ENCODE measurements around the gene EXPH5.

EXPH5 gene

DNA sequence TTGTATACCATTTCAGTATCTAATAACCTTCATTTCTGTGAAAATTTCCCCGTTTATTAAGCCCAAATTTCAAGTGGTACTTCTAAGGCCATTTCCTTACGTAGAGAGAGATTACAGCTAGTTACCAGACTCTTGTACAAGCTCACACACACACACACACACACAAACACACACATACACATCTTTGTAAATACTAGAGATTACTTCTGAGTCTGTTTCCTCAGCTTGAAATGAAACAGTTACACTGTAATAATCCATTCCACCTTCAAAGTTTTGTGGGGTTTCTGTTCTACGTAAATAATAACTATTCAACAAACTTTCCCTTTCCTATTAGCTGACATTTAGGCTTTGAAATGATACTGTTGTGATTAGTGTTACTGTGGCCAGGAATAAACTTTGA, 101.6 kb downstream of the EXPH5 start:
- no peaks in the 10 kb centered on the region for H3K9me3 ChIP-seq (ENCODE audit: control insufficient read depth, insufficient read depth, low read depth, low read length)
- no peaks in the 10 kb centered on the region for H3K4me1 ChIP-seq (ENCODE audit: control insufficient read depth, insufficient read depth, low read length)
- H3K4me3 ChIP-seq (ENCODE audit: low read depth, low read length) = no peak overlapping the region
- H3K36me3 ChIP-seq (ENCODE audit: control insufficient read depth in 2 of 2, insufficient read depth in 1 of 2, low read length in 2 of 2) = peaks cover 9 to 43% of the 10 kb centered on the region in 2 experiments; a peak in 2 of 3 replicates
- no peak overlapping the region for H3K27ac ChIP-seq (ENCODE audit: extremely low read depth, low read depth, low read length)
- CTCF ChIA-PET = no interaction called here
- TF ChIP-seq, protein P1, sequence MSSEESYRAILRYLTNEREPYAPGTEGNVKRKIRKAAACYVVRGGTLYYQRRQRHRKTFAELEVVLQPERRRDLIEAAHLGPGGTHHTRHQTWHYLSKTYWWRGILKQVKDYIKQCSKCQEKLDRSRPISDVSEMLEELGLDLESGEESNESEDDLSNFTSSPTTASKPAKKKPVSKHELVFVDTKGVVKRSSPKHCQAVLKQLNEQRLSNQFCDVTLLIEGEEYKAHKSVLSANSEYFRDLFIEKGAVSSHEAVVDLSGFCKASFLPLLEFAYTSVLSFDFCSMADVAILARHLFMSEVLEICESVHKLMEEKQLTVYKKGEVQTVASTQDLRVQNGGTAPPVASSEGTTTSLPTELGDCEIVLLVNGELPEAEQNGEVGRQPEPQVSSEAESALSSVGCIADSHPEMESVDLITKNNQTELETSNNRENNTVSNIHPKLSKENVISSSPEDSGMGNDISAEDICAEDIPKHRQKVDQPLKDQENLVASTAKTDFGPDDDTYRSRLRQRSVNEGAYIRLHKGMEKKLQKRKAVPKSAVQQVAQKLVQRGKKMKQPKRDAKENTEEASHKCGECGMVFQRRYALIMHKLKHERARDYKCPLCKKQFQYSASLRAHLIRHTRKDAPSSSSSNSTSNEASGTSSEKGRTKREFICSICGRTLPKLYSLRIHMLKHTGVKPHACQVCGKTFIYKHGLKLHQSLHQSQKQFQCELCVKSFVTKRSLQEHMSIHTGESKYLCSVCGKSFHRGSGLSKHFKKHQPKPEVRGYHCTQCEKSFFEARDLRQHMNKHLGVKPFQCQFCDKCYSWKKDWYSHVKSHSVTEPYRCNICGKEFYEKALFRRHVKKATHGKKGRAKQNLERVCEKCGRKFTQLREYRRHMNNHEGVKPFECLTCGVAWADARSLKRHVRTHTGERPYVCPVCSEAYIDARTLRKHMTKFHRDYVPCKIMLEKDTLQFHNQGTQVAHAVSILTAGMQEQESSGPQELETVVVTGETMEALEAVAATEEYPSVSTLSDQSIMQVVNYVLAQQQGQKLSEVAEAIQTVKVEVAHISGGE (tag by site-specific recombination; conservative IDR thresholded peaks at IDR 0.05; ENCODE audit: low read depth) = no peak
- TF ChIP-seq PRDM1 (tag by site-specific recombination; IDR thresholded peaks at IDR 0.05) (no peak), ZNF2 (tag by site-specific recombination; IDR thresholded peaks at IDR 0.05) (no peak), KLF16 (tag by site-specific recombination; IDR thresholded peaks at IDR 0.05) (no peak), ZNF112 (tag by site-specific recombination; IDR thresholded peaks at IDR 0.05) (no peak), ZNF514 (tag by site-specific recombination; IDR thresholded peaks at IDR 0.05) (no peak), ZBTB17 (tag by site-specific recombination; IDR thresholded peaks at IDR 0.05) (no peak), ZNF555 (tag by site-specific recombination; conservative IDR thresholded peaks at IDR 0.05) (no peak), ZSCAN23 (tag by site-specific recombination; IDR thresholded peaks at IDR 0.05) (no peak), ZNF292 (tag by site-specific recombination; IDR thresholded peaks at IDR 0.05; ENCODE audit: borderline replicate concordance, low read depth) (no peak), HOXD13 (CRISPR knock-in tag; IDR thresholded peaks at IDR 0.05; ENCODE audit: borderline replicate concordance) (no peak), GLI2 (tag by site-specific recombination; IDR thresholded peaks at IDR 0.05; ENCODE audit: borderline replicate concordance, low read depth) (no peak), ZNF664 (tag by site-specific recombination; IDR thresholded peaks at IDR 0.05) (no peak), ZNF837 (tag by site-specific recombination; IDR thresholded peaks at IDR 0.05) (no peak), YY2 (tag by site-specific recombination; IDR thresholded peaks at IDR 0.05) (no peak), HIC1 (tag by site-specific recombination; IDR thresholded peaks at IDR 0.05) (no peak), ZSCAN18 (tag by site-specific recombination; IDR thresholded peaks at IDR 0.05) (no peak), RBAK (tag by site-specific recombination; IDR thresholded peaks at IDR 0.05) (no peak)
- TF ChIP-seq, protein P2, sequence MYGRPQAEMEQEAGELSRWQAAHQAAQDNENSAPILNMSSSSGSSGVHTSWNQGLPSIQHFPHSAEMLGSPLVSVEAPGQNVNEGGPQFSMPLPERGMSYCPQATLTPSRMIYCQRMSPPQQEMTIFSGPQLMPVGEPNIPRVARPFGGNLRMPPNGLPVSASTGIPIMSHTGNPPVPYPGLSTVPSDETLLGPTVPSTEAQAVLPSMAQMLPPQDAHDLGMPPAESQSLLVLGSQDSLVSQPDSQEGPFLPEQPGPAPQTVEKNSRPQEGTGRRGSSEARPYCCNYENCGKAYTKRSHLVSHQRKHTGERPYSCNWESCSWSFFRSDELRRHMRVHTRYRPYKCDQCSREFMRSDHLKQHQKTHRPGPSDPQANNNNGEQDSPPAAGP (tag by site-specific recombination; IDR thresholded peaks at IDR 0.05) = no peak
- TF ChIP-seq, protein P3, sequence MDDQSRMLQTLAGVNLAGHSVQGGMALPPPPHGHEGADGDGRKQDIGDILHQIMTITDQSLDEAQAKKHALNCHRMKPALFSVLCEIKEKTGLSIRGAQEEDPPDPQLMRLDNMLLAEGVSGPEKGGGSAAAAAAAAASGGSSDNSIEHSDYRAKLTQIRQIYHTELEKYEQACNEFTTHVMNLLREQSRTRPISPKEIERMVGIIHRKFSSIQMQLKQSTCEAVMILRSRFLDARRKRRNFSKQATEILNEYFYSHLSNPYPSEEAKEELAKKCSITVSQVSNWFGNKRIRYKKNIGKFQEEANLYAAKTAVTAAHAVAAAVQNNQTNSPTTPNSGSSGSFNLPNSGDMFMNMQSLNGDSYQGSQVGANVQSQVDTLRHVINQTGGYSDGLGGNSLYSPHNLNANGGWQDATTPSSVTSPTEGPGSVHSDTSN (CRISPR knock-in tag; IDR thresholded peaks at IDR 0.05) = no peak
- POLR2A ChIA-PET = interaction anchor here (0.7 kb wide), 1 partner anchor 372 kb away, joined by 3 read pairs; no protein-coding TSS in a partner anchor
